Cerebellar nuclear complex (tissue), 1 donor: Measurements from ENCODE around the gene HCST.
A peak's percentile ranks its signal among the peaks of the same experiment; 100 is the strongest.
"Not testable (repeated sequence)": the region's sequence is repeated elsewhere in the genome, so short reads cannot be mapped to it uniquely, and the experiment has no call there.

ENCODE experiments used
- DNase-seq, 2 experiments: peaks; one replicate each; lab custom pipeline; 2025; lab: John Stamatoyannopoulos, UW

The HCST gene

DNA sequence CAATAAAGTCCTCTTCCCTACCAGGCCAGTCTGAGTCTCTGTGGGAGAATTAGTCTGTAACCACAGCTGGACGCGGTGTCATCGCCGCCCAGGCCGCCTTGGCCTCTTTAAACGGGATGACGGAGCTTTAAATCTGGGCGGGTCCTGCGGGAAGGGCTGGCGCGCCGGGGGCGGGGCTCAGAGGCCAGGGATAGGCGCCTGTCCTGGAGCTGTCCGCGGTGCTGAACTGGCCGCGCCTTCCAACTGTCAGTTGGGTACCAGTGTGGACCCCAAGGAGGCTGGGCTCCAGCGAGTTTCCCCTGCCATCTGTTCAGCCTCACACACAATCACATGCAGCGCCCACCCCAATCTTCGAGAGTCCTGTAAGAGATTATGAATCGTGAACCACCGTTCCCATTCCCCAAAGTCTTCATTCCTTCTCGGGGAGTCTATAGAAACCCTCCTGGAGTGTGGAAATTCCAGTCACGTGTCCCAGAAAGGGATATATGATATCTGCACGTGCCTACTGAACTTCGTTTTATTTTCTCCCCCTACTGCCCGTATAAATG, 22.5 kb upstream of the HCST start:
- DNase-seq, result peak in 1 of 2 experiments; percentile 14

DNA sequence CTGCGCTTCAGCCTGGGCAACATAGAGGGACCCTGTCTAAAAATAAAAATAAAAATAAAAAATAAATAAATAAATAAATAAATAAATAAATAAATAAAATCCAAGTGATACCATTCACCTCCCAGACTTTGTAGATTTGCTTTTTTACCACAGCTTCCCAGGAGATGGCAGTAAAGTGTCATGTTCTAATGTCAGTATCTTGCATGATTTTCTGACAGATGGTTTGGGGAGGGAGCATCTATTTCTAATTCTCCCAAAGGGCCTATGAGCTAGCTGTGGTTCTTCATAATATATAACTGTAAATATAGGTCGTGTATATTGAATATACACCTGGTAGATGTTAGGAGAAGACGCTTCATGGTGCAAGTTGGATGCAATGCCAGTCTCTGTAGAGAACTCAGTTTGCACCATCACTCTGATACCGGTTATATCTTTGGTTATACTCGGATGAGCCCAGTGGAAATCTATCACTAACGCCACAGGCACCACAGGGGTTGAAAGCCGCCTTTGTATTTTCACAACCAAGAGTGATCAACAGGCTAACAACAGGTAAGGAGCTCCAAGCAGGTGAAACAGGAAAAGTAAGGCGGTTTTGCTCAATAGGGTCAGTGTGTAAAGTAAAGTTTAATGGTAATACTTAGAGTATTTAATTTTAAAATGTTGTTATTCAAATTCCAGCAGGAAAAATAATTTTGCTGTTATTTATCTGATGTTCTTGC, 20.1 kb upstream of the HCST start:
- DNase-seq, result peak; percentile 61 to 87

DNA sequence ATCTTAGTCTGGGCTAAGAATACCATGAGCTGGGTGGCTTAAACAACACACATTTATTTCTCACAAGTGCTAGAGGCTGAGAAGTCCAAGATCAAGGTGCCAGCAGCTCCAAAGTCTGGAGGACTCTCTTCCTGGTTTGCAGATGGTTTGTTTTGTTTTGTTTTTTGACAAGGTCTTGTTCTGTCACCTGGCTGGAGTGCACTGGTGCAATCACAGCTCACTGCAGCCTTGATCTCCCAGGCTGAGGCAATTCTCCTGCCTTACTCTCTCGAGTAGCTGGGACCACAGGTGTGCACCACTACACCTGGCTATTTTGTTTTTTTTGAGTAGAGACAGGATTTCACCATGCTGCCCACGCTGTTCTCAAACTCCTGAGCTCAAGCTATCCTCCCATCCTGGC, 18.4 kb upstream of the HCST start:
- DNase-seq, result no peak

DNA sequence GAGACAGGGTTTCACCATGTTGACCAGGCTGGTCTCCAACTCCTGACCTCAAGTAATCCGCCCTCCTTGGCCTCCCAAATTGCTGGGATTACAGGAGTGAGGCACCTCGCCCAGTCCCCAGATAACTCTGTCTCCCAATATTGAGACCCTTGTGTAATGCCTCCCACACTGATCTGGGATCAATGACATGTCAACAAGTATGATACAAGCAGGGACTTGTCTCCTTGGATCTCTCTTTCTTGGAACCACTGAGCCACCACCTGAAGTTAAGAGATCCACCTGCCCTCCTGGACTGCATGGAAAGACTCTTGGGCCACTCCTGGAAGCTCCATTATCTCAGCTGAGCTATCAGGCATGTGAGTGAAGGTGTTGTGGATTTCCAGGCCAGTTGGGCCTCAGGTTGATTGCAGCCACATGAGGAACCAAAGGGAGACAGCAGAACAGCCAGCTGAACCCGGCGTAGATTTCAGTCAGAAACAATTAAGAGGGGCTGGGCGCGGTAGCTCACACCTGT, 17.0 kb upstream of the HCST start:
- DNase-seq, result no peak

DNA sequence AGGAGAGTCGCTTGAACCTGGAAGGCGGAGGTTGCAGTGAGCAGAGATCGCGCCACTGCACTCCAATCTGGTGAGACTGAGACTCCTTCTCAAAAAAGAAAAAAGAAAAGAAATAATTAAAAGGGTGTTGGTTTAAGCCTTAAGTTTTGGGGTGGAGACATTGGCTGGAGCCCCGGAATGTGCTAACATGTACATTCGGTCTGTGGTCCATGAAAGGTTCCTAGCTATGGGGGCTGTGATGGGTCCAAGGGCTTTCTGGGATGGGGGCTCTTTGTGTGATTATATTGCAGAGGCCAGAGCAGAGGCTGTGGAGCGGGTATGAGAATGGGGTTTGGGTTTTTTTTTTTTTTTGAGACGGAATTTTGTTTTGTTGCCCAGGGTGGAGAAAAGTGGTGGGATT, 16.4 kb upstream of the HCST start:
- no peak for DNase-seq

DNA sequence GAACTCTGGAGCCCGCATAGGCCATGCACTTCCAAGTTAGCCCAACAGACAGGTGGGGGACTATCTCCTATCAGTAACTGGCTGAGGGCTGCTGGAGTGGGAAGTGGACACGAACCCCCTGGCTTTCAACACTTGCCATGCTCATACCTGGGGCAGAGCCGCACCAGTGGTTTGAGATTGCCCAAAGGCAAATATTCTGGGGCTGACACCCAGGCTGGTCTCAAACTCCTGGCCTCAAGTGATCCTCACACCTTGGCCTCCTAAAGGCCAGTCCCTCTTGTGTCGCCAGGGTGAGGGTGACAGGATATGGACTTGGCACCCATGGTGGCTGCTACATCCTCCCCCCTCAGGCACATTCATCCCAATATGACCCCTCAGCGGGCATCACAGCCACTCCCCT, 15.1 kb upstream of the HCST start:
- DNase-seq, result no peak

DNA sequence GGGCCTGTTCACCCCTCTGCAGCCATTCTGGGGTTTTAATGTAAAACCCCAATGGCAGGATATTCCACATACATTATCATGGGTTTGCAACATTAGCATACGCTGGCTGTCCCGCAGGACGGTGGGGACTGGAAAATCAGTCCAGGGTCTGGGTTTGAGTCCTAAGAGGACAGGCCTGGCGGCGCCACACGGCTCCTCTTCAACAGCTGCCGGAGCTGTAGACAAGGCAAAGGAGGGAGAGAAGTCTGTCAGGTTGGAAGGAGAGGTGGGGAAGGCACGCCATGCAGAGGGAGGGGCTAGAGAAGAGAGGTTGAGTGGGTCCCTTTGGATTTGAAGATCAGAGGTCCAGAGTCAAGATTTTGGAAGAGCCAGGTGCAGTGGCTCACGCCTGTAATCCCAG, 13.9 kb upstream of the HCST start:
- DNase-seq, result no peak

DNA sequence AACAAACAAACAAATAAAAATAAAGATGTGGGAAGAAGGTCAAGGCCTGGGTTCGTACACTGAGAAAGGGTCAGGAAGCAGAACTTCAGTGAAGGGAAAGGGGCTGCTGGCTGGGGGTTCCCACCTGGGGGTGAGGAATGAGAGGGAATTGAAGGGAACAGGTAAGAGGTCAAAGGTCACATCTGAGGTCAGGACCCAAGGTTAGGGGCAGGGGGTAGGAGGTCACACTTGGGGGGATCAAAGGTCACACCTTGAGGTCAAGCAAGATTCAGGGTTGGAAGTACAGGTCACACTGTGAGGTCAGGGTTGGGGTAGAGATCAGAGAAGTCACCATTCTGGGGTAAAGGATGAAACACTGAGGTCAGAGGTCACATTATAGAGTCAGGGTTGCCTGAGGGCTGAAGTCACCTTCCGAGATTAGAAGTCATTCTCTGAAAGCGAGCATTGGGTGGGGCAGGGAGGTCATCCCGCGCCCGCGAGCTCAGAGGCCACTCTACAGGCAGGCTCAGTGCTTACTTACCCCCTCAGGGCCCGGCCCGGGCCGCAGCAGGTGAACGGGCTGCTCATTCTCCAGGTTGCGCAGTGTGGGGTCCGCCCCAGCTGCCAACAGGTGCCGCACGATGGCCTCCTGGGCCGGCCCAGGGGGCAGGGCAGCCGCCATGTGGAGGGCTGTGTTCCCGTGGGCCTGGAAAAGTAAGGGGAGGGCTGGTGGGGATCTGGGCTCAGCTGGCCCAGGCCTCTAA, 12.8 kb upstream of the HCST start:
- DNase-seq, result no peak

DNA sequence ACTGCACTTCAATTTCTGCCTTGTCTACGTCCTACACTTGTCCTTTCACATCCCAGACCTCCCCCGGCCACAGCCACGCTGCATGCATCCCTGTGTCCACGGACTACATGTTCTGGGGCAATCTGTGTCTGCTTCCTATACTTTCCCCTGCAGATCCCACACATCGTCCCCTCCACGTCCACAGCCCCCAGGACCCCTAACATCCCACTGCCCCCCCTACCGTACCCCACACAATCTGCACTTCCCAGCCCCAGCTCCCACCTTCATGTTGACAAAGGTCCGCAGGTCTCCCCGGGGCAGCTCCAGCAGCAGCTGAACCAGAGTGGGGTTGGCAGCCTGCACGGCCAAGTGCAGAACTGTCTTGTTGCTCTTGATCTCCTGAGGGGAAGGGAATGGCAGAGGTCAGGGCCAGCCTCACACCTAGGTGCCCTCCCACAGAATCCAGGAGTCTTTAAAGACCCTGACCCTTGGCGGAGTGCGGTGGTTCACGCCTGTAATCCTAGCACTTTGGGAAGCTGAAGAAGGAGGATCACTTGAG, 12.1 kb upstream of the HCST start:
- DNase-seq, result no peak

DNA sequence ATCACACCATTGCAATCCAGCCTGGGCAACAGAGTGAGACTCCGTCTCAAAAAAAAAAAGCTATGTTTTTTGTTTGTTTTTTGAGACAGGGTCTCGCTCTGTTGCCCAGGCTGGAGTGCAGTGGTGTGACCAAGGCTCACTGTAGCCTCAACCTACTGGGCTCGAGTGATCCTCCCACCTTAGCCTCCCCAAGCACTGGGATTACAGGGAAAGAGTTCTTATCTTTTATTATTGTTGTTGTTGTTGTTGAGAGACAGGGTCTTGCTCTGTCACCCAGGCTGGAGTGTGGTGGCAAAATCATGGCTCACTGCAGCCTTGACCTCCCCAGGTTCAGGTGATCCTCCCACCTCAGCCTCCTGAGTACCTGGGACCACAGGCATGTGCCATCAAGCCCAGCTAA, 10.5 kb upstream of the HCST start:
- DNase-seq, result not testable (repeated sequence)

DNA sequence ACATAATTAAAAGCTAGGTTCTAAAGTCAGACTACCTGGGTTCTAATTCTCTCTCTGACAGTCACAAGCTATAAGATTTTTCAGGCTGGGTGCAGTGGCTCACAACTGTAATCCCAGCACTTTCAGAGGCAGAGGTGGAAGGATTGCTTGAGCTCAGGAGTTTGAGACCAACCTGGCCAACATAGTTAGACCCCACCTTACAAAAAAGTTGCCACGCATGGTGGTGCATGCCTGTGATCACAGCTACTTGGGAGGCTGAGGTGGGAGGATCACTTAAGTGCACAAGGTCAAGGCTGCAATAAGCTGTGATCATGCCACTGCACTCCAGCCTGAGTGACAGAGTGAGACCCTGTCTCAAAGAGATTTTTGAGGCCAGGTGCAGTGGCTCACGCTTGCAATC, 8.0 kb upstream of the HCST start:
- no peak for DNase-seq

DNA sequence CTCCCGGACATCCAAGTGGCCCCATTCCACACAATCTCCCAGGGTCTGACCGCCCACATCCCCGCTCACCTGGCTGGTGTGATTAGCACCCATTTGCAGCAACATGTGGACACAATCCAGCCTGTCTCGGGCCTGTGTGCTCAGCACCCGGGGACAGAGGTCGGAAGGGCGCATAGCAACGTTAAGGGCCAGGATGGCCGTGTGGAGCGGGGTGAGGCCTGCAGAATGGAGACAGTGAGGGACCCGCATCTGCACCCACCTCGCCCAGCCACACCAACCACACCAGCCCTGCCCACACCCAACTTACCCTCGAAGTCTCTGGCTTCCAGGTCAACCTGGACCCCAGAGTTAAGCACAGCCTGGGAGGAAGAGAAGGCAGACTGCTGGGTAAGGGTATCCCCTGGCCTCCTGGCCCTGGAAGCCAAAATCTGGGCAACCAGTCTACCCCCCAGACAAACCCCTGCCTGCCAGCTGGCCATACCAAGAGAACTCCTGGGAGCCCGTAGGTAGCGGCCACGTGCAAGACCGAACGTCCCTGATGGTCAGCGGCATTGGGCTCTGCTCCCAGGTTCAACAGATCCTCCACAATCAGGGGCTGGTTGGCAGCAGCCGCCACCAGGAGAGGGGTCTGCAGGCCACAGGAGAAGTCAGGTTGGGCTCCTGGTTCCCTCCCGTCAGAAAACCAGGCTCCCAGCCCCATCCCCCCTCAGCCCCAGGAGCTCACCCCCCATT, 6.3 kb upstream of the HCST start:
- no peak for DNase-seq

DNA sequence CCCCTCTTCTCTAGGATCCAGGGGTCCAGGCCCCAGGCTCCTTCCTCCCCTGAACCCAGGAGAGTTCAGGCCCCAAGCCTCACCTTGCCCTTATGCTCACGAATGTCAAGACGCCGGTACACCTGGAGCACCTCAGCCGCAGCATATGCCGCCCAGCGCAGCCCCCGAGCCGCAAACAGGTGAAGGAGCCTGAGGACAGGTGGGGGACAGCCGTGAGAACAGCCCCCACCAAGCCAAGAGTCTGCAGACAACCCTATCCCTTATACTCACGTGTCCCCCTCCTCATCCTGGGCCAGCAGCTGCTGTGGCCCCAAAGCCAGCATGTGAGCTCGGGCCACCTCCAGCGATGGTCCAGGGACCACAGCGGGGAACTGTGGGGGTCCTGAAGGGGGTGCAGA, 5.7 kb upstream of the HCST start:
- DNase-seq, result no peak

DNA sequence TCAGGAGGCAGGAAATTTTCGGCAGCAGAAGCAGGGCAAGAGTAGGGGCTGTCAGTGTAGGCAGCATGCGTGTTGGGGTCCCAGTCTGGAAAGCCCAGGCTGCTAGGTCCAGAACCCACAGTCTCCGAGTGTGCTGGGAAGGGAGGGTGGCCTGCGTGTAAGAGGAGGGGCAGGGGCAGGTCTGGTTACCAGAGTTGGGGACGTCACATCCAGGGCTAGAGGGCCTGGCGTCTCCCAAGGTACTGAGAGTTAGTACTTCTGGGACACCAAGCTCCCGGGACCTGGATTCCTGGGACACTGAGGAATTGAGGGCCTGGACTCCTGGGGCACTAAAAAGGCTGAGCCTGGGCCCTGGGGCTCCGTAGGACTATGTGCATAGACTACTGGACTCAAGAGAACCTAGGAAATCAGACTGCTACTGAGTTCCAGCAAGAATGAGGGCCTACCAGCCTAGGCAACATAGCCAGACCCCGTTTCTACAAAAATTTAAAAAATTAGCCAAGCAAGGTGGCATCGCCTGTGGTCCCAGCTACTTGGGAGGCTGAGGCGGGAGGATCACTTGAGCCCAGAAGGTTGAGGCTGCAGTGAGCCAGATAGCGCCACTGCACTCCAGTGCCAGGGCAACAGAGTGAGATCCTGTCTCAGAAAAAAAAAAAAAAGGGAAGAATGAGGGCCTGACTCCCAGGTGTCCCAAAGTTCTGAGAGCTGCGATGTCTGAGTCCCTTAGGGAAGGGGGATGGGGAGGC, 4.5 kb upstream of the HCST start:
- DNase-seq, result no peak

DNA sequence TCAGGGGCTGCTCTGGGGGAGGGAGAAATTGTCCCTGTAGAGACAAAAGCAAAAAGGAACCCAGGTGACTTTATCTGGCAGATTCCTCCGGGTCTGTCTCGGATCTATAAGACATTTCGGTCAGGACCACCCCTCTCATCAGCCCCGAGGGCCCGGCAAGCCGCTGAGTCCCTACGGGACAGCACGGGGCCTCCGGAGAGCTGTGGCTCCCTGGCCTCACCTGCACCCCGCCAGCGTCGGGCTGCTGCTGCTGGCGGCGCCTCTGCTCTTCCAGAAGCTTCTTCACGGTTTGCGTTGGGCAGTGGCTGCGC, 3.9 kb upstream of the HCST start:
- no peak for DNase-seq

DNA sequence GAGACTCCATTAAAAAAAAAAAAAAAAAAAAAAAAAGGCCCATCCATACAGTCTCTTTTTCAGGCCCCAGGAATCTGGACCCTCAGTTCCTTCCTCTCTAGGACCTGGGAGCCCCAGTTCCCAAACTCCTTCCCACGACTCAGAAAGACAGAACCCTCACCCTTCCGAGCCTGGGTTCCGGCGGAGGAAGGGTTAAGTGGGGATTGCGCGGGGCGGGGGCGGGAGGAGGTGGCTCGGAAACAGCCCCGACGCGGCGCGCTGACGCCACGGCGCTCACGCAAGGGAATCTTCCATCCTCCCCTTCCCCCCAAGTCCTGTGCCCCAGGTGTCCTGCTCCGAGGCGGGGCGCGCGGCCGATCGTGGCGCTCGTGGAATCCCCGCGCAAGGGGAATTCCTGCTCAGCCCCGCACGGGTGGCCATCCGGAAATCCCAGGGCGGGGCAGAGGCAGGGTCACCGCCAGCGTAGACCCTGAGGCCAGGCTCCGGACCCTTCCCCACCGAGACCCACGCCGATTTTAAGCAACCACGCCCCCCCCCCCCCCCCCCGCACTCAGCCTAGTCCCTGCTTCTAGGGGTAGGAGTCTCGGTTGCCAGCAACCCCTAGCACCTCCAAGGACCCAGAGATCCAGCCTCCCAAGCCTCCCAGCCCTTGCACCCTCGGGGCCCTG, 2.6 kb upstream of the HCST start:
- DNase-seq, result peak; percentile 33 to 58

DNA sequence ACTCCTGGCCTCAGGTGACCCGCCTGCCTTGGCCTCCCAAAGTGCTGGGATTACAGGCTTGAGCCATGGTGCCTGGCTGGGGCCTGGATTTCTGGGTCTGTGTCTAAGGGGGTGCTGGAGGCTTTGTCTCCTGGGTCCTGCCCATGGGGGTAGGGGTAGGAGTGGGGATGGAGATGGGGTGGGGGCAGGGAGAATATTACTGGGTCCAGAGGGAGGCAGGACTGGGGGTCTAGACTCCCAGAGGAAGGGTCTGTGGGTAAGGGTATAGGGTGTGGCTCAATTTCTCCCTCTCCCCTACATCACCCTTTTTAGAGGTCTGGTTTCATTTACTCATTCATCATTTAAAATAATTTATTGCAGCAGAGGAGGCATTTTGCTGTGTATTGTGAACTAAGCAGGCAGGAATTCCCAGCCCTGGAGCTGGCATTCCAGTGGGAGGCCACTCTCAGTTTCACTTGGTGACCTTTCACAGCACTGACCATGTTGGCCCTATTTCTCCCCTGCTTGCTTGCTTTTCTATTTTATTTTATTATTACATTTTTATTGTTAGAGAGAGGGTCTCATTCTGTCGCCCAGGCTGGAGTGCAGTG, 1.2 kb upstream of the HCST start:
- DNase-seq, result no peak

DNA sequence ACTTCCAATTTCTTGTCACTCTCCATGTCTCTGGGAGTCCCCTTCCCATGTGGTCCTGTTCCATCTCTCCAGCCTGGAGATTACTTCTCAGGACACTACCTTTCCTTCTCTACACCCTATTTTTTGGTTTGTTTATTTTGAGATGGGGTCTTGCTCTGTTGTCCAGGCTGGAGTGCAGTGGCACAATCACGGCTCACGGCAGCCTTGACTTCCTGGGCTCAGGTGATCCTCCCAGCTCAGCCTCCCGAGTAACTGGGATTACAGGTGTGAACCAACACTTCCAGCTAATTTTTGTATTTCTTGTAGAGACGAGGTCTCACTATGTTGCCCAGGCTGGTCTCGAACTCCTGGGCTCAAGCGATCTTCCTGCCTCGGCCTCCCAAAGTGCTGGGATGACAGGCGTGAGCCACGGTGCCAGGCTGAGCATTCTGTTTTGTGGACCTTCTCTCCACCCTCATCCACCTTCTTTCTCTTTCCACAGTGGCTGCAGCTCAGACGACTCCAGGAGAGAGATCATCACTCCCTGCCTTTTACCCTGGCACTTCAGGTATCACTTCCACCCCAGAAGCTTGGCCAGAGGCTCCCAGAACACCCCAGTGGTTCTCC, 644 bp downstream of the HCST start:
- no peak for DNase-seq

DNA sequence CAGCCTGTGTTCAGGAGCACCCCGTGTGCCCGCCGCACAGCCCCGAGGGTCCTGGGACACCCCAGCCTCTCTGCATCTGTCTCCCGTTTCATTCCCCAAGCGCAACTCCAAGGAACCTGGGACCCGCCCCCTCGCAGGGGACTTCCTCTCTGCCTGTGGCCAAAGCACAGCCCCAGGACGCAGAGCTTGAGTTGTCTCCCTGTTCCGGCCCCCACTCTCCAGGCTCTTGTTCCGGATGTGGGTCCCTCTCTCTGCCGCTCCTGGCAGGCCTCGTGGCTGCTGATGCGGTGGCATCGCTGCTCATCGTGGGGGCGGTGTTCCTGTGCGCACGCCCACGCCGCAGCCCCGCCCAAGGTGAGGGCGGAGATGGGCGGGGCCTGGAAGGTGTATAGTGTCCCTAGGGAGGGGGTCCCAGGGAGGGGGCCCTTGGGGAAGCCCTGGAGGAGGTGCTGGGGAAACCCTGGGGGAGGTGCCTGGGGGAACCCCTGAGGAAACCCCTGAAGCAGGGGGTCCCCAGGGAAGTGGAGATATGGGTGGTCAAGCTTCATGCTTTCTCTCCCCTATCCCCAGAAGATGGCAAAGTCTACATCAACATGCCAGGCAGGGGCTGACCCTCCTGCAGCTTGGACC, 1.3 kb downstream of the HCST start:
- no peak for DNase-seq
